Measurements from ENCODE around the gene TMIGD3. TPM values are rescaled to one million over a fixed set of nuclear protein-coding genes. Genes with fewer than 3 reads are reported as not detected.

TMIGD3 gene
- total RNA-seq, 4 donors from 2014 or later = 0.27 to 0.95 TPM; not detected in 2

DNA sequence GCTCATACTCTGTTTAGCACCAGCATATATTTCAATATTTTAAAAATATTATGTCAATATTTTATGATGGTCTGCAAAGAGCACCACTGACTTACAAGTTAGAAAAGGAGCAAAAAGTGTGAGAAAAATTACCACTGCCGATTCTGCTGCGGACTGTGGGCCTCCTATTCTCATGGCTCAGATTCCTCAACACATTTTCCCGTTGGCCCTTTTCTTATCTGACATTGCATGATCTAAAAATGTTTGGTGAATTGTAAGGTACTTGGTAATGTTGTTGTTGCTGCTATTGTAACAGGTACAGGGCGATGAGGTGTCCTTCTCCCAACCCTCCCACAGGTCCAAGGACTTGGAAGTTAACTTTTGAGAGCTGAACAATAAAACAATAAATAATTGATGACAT lies 28.9 kb downstream of the TMIGD3 start:
- Histone ChIP-seq H3K36me3 (peaks cover 0 to 1% (median 0%) of the 10 kb centered on the region in 4 donors), H3K27ac (peak overlapping the region; percentile 14 to 60 (median 50)), H3K4me3 (peak overlapping the region in 1 of 4 donors; percentile 24), H3K4me1 (peaks cover 0 to 8% (median 0%) of the 10 kb centered on the region in 4 donors), H3K9me3 (no peaks in the 10 kb centered on the region), H3K27me3 (no peaks in the 10 kb centered on the region)
- TF ChIP-seq POLR2A (IDR thresholded peaks at IDR 0.05) (no peak), EP300 (IDR thresholded peaks at IDR 0.05; ENCODE audit: low read depth) (no peak), POLR2AphosphoS5 (IDR thresholded peaks at IDR 0.05) (no peak)
- TF ChIP-seq, protein P1, sequence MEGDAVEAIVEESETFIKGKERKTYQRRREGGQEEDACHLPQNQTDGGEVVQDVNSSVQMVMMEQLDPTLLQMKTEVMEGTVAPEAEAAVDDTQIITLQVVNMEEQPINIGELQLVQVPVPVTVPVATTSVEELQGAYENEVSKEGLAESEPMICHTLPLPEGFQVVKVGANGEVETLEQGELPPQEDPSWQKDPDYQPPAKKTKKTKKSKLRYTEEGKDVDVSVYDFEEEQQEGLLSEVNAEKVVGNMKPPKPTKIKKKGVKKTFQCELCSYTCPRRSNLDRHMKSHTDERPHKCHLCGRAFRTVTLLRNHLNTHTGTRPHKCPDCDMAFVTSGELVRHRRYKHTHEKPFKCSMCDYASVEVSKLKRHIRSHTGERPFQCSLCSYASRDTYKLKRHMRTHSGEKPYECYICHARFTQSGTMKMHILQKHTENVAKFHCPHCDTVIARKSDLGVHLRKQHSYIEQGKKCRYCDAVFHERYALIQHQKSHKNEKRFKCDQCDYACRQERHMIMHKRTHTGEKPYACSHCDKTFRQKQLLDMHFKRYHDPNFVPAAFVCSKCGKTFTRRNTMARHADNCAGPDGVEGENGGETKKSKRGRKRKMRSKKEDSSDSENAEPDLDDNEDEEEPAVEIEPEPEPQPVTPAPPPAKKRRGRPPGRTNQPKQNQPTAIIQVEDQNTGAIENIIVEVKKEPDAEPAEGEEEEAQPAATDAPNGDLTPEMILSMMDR (IDR thresholded peaks at IDR 0.05) = no peak
- intact Hi-C loops (cut with DNase I; ENCODE audit: low total_unique reads) = no loop called here
- in situ Hi-C loops (cut with MboI; ENCODE audit: low pct_ligation_motif_present in 1 of 4, low pct_unique_long_range_greater_than_20kb in 1 of 4, low sequenced_read_pairs in 3 of 4) = no loop called here
- no peak for DNase-seq
- WGBS, 2 donors (ENCODE audit: low coverage in 1 of 2) = 88 to 89% methylated on average over 4 of the region's 4 CpGs

DNA sequence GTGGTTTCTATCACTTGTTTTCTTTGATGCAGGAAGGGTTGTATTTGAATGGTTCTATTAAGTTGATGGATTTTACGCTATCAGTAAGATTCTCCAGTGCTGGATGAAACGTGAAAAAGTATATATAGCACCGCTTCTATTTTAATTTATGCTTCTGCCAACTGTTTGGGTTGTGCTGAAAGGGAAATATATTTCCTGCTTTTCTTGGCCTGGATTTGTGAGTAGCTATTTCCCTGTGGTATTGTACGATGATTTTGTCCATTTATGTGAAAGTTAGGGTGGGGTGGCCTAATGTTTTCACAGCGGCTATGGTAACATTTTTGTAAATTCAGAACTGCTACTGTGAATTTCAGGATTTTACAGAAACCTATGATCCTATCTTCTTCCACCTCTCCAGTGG lies 29.3 kb downstream of the TMIGD3 start:
- peaks cover 0 to 8% (median 0%) of the 10 kb centered on the region in 4 donors for H3K4me1 ChIP-seq
- WGBS, 2 donors (ENCODE audit: low coverage in 1 of 2) = 71 to 74% methylated on average over 5 of the region's 5 CpGs
- in situ Hi-C loops (cut with MboI; ENCODE audit: low pct_ligation_motif_present in 1 of 4, low pct_unique_long_range_greater_than_20kb in 1 of 4, low sequenced_read_pairs in 3 of 4) = no loop called here
- peak overlapping the region in 1 of 4 donors; percentile 24 for H3K4me3 ChIP-seq
- TF ChIP-seq POLR2AphosphoS5 (IDR thresholded peaks at IDR 0.05) (no peak), POLR2A (IDR thresholded peaks at IDR 0.05) (no peak), EP300 (IDR thresholded peaks at IDR 0.05; ENCODE audit: low read depth) (no peak)
- TF ChIP-seq, protein P1 (IDR thresholded peaks at IDR 0.05) = no peak
- peak overlapping the region; percentile 14 to 60 (median 50) for H3K27ac ChIP-seq
- intact Hi-C loops (cut with DNase I; ENCODE audit: low total_unique reads) = no loop called here
- H3K9me3 ChIP-seq = no peaks in the 10 kb centered on the region
- no peaks in the 10 kb centered on the region for H3K27me3 ChIP-seq
- H3K36me3 ChIP-seq = peaks cover 0 to 4% (median 0%) of the 10 kb centered on the region in 4 donors
- no peak for DNase-seq

DNA sequence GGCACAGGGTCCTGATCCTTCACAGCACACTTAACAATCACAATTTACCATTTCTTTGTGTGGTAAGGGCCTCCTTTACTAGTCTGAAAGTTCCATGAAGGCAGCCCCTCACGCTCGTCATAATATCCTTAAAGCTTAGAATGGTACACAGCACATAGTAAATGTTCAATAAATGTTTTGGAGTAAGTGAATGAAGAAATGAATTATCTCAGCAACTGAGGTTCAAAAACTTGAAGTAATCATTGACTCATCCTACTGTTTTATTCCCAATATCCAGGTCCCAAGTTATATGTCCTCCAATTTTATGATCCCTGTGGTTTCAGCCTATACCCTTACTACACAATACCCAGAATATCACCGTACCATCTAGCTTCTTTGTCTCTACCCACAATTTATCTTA lies 31.9 kb downstream of the TMIGD3 start:
- 85 to 97% methylated on average over 1 to 3 of the region's 3 CpGs for WGBS, 2 donors (ENCODE audit: low coverage in 1 of 2)
- TF ChIP-seq EP300 (IDR thresholded peaks at IDR 0.05; ENCODE audit: low read depth) = no peak
- TF ChIP-seq, protein P1 (IDR thresholded peaks at IDR 0.05) = no peak
- no peak for TF ChIP-seq POLR2A (IDR thresholded peaks at IDR 0.05)
- no peak for TF ChIP-seq POLR2AphosphoS5 (IDR thresholded peaks at IDR 0.05)
- DNase-seq = no peak
- in situ Hi-C loops (cut with MboI; ENCODE audit: low pct_ligation_motif_present in 1 of 4, low pct_unique_long_range_greater_than_20kb in 1 of 4, low sequenced_read_pairs in 3 of 4) = no loop called here
- no peaks in the 10 kb centered on the region for H3K27me3 ChIP-seq
- no peaks in the 10 kb centered on the region for H3K9me3 ChIP-seq
- H3K36me3 ChIP-seq = peaks cover 0 to 9% (median 4%) of the 10 kb centered on the region in 4 donors
- H3K4me1 ChIP-seq = no peaks in the 10 kb centered on the region
- peak overlapping the region in 3 of 4 donors; percentile 47 to 50 (median 48) for H3K27ac ChIP-seq
- intact Hi-C loops (cut with DNase I; ENCODE audit: low total_unique reads) = no loop called here
- H3K4me3 ChIP-seq = no peak overlapping the region

DNA sequence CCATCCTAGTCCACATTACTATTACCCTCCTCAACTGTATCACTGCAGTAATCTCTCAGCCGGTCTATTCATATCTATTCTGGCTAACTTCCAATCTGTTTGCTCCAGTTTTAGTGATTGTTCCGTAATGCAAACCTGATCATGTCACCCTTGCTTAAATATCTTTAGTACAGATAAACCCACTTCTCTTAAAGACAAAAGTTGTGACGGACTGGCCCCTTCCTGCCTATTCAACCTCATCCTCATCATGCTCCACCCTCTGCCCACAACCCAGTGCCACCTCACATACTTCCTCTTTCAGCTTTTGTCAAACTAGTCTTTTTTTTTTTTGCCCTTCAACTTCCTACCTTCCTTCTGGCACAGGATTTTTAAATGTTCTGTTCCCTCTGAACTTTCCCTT lies 32.4 kb downstream of the TMIGD3 start:
- peak overlapping the region; percentile 32 to 56 (median 48) for H3K27ac ChIP-seq

More for the DNA sequence above, 32.4 kb downstream of the TMIGD3 start:
- Histone ChIP-seq H3K9me3 (no peaks in the 10 kb centered on the region), H3K27me3 (no peaks in the 10 kb centered on the region), H3K4me3 (no peak overlapping the region), H3K36me3 (peaks cover 0 to 9% (median 5%) of the 10 kb centered on the region in 4 donors), H3K4me1 (no peaks in the 10 kb centered on the region)
- in situ Hi-C loops (cut with MboI; ENCODE audit: low pct_ligation_motif_present in 1 of 4, low pct_unique_long_range_greater_than_20kb in 1 of 4, low sequenced_read_pairs in 3 of 4) = no loop called here
- DNase-seq = peak; percentile 57
- intact Hi-C loops (cut with DNase I; ENCODE audit: low total_unique reads) = no loop called here
- WGBS, 2 donors (ENCODE audit: low coverage in 1 of 2) = 48 to 58% methylated on average over 3 of the region's 3 CpGs
- TF ChIP-seq EP300 (IDR thresholded peaks at IDR 0.05; ENCODE audit: low read depth) = no peak
- TF ChIP-seq POLR2A (IDR thresholded peaks at IDR 0.05) = no peak
- TF ChIP-seq, protein P1 (IDR thresholded peaks at IDR 0.05) = no peak
- TF ChIP-seq POLR2AphosphoS5 (IDR thresholded peaks at IDR 0.05) = no peak
